HepG2 (cell line): Measurements from ENCODE around the gene ZDHHC11. TPM values are rescaled to one million over a fixed set of nuclear protein-coding genes. Genes with fewer than 3 reads are reported as not detected.
"Not testable (repeated sequence)": the region's sequence is repeated elsewhere in the genome, so short reads cannot be mapped to it uniquely, and the experiment has no call there.

Source experiments
- ATAC-seq: fragments of 200-7000 bp; cut with Tn5 transposase; 3 replicates; pipeline ENCODE4 v1.9.1; 2020; ENCODE audit warnings: mild to moderate bottlenecking, moderate library complexity
- BruUV-seq: library from RNA; stranded (reverse); fragments of 400-500 nt; replicated peaks from 2 replicates; lab custom pipeline; 2021; lab: Mats Ljungman, UMichigan
- CTCF ChIA-PET: fragments of 300-600 bp; formaldehyde crosslinking; extraction: SDS; loops from one replicate; lab custom pipeline; 2021; ENCODE audit warnings: low total read pairs, inconsistent platforms, low intra/inter-chr PET ratio; lab: Yijun Ruan, JAX
- POLR2A ChIA-PET: fragments of 350-600 bp; sonication (Branson Sonifier 250); formaldehyde crosslinking; loops from one replicate; lab custom pipeline; 2020; ENCODE audit warnings: antibody characterized with exemption, inconsistent platforms; lab: Yijun Ruan, JAX
- DNase-seq: peaks from one replicate; pipeline ENCODE4 v3.0.0-alpha.2; 2015; ENCODE audit warnings: low spot score
- FAIRE-seq: peaks from 3 replicates; lab custom pipeline; 2011; peaks lifted over from hg19 to GRCh38; lab: Jason Lieb, UNC
- H2AFZ ChIP-seq: one replicate; pipeline ENCODE4 v1.6.1; 2011; ENCODE audit warnings: low read length, inconsistent platforms
- H3K27ac ChIP-seq: fragments of 300-600 bp; 3 replicates; pipeline ENCODE4 v1.8.0; 2011; ENCODE audit warnings: mixed run types, mild to moderate bottlenecking, mixed read lengths, low read length, inconsistent platforms; ENCODE audit not compliant: insufficient read depth; ENCODE audit errors: extremely low read length
- H3K27me3 ChIP-seq, 2 experiments: fragments of 200-600 bp in 1 of 2; 2 replicates in 1 of 2; 3 replicates in 1 of 2; pipeline versions ENCODE4 v1.6.0 to v1.8.0; 2011; ENCODE audit warnings: low read length in 2 of 2, mild to moderate bottlenecking in 2 of 2, moderate library complexity in 2 of 2, inconsistent platforms in 1 of 2; ENCODE audit not compliant: insufficient read depth in 2 of 2, control insufficient read depth in 1 of 2
- H3K36me3 ChIP-seq, 2 experiments: fragments of 200-600 bp in 1 of 2; replicated peaks in 1 of 2; 2 replicates in 1 of 2; 3 replicates in 1 of 2; pipeline versions ENCODE4 v1.5.1 to v1.8.0; 2011; ENCODE audit warnings: low read length in 2 of 2, inconsistent platforms in 1 of 2; ENCODE audit not compliant: insufficient read depth in 2 of 2, control insufficient read depth in 1 of 2
- H3K4me1 ChIP-seq: 2 replicates; pipeline ENCODE4 v1.5.1; 2012; ENCODE audit warnings: low read length, inconsistent platforms; ENCODE audit not compliant: insufficient read depth
- H3K4me2 ChIP-seq: 2 replicates; pipeline ENCODE4 v1.6.0; 2011; ENCODE audit warnings: low read depth, low read length, inconsistent platforms
- H3K4me3 ChIP-seq, 3 experiments: fragments of 200-600 bp in 1 of 3; sonication (generic), shearing (Covaris generic) in 1 of 3; replicated peaks in 1 of 3; 2 replicates each; pipeline ENCODE4 v1.5.1; 2011 to 2016; ENCODE audit warnings: low read length in 3 of 3, inconsistent platforms in 2 of 3, low read depth in 2 of 3, mild to moderate bottlenecking in 2 of 3, control low read depth in 1 of 3, mixed read lengths in 1 of 3; ENCODE audit not compliant: insufficient read depth in 1 of 3
- H3K79me2 ChIP-seq: one replicate; pipeline ENCODE4 v1.6.1; 2011; ENCODE audit warnings: low read length, inconsistent platforms; ENCODE audit not compliant: insufficient read depth
- H3K9ac ChIP-seq: 2 replicates; pipeline ENCODE4 v1.6.0; 2011; ENCODE audit warnings: mild to moderate bottlenecking, low read depth, low read length, inconsistent platforms; ENCODE audit not compliant: insufficient read depth
- H3K9me3 ChIP-seq: 2 replicates; pipeline ENCODE4 v1.5.1; 2012; ENCODE audit warnings: mild to moderate bottlenecking, low read length
- H4K20me1 ChIP-seq: 2 replicates; pipeline ENCODE4 v1.6.0; 2011; ENCODE audit warnings: inconsistent platforms, mild to moderate bottlenecking, low read length, moderate library complexity; ENCODE audit not compliant: insufficient read depth
- STAG1 ChIP-seq: sonication (generic); formaldehyde crosslinking; IDR thresholded peaks from 2 replicates; pipeline ENCODE4 v1.4.0; 2020; ENCODE audit warnings: missing genetic modification reagents
- ZNF768 ChIP-seq: sonication (generic); formaldehyde crosslinking; IDR thresholded peaks from 2 replicates; pipeline ENCODE4 v1.4.0; 2020; ENCODE audit warnings: missing genetic modification reagents
- WGBS: methylation state at CpG from one replicate; pipeline ENCODE4 v1.1.6; 2017; ENCODE audit warnings: low lambda C conversion rate; 5-methylcytosine and 5-hydroxymethylcytosine counted together
- in situ Hi-C: cut with HindIII; loops from 2 replicates; pipeline ENCODE4 v1.10.0; 2017; ENCODE audit warnings: low pct_unique_long_range_greater_than_20kb; ENCODE audit not compliant: extremely low pct_ligation_motif_present
- intact Hi-C: fragments of 100-400 bp; cut with micrococcal nuclease; formaldehyde crosslinking; loops from one replicate; pipeline ENCODE4 v1.10.0; 2022; ENCODE audit not compliant: unreplicated experiment
- polyA plus RNA-seq, 8 experiments: library from polyadenylated mRNA; depleted of rRNA in 3 of 8; stranded (reverse) in 7 of 8; unstranded in 1 of 8; fragments of >200 nt; fragmentation: Illumina TruSeq in 4 of 8; extraction: Trizol in 4 of 8; gene quantifications; 2 replicates each; pipeline versions ENCODE4 v1.2.1 to v1.2.3, GENCODE V29; 2011 to 2016; ENCODE audit warnings: low read depth in 4 of 8, missing spikeins in 1 of 8, mixed read lengths in 1 of 8; ENCODE audit not compliant: insufficient read depth in 1 of 8
- total RNA-seq, 5 experiments: library from RNA; depleted of rRNA; stranded (reverse); fragments of >200 nt; fragmentation: Illumina TruSeq; extraction: Trizol; gene quantifications; 2 replicates each; pipeline ENCODE4 v1.2.3, GENCODE V29; 2016; ENCODE audit warnings: low read depth in 1 of 5
- TF ChIP-seq, protein P1 (sequence below): sonication (generic); formaldehyde crosslinking; IDR thresholded peaks from 2 replicates; pipeline ENCODE4 v1.5.0; 2020; ENCODE audit warnings: mild to moderate bottlenecking, missing genetic modification reagents, moderate library complexity

Gene ZDHHC11
- total and polyA plus RNA-seq, 2 of the 13 experiments (the other 11 are each of a cell fraction or from before 2014, with no cell fraction given), result 2.1 to 4.0 TPM

DNA sequence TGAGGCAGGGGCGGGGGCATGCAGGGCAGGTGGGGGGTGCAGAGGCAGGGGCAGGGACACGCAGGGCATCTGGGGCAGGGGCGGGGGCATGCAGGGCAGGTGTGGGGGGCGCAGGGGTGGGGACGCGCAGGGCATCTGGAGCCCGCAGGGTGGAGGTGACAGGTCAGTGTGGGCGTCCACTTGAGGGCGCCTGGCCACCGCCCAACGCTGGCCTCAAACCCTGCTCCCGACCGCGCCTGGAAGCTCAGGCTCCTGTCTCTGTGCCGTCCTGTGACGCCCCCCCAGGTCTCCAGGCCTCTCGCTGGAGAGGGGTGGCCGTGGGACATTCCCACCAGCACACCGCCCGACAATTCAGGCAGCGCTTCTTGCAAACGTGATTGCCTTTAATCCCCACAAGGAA is 6.9 kb downstream of the ZDHHC11 start:
- CTCF ChIA-PET, FAIRE-seq, H3K27ac ChIP-seq, H4K20me1 ChIP-seq, BruUV-seq, H3K9me3 ChIP-seq, H3K79me2 ChIP-seq, H3K9ac ChIP-seq, H3K4me3 ChIP-seq, intact Hi-C loops, H3K4me1 ChIP-seq, POLR2A ChIA-PET, H2AFZ ChIP-seq, H3K27me3 ChIP-seq, H3K4me2 ChIP-seq, H3K36me3 ChIP-seq, DNase-seq: not testable (repeated sequence)
- ATAC-seq, result peak; percentile 44
- in situ Hi-C loops, result loop anchor here (5.0 kb wide), 1 partner anchor 97 kb away; no protein-coding TSS in a partner anchor
- TF ChIP-seq, protein P1, sequence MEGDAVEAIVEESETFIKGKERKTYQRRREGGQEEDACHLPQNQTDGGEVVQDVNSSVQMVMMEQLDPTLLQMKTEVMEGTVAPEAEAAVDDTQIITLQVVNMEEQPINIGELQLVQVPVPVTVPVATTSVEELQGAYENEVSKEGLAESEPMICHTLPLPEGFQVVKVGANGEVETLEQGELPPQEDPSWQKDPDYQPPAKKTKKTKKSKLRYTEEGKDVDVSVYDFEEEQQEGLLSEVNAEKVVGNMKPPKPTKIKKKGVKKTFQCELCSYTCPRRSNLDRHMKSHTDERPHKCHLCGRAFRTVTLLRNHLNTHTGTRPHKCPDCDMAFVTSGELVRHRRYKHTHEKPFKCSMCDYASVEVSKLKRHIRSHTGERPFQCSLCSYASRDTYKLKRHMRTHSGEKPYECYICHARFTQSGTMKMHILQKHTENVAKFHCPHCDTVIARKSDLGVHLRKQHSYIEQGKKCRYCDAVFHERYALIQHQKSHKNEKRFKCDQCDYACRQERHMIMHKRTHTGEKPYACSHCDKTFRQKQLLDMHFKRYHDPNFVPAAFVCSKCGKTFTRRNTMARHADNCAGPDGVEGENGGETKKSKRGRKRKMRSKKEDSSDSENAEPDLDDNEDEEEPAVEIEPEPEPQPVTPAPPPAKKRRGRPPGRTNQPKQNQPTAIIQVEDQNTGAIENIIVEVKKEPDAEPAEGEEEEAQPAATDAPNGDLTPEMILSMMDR (CRISPR knock-in tag), result peak; percentile 34
- TF ChIP-seq STAG1 (CRISPR knock-in tag) (peak; percentile 62), ZNF768 (peak; percentile 12; the same call in 1 of the 2 replicates)
- 56% methylated on average over 19 of the region's 22 CpGs for WGBS

DNA sequence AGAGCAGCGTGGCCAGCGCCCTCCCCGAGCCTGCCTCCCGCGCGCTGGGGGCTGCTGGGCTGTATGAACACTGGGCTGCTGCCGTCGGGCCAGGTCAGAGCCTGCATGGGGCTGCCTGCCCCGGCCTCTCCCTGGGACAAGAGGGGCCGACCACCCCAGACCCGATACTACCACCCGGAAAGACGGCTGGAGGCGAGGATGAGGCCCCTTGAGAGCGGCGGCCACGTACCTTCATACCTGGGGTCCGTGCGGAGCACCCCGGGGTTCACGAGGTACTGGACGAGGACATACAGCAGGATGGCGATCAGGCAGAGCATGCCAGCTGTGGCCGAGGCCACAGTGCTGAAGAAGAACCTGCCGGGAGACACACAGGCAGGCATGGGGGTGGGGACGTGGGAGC is 7.4 kb downstream of the ZDHHC11 start:
- H4K20me1 ChIP-seq, H3K4me2 ChIP-seq, H3K9me3 ChIP-seq, H3K36me3 ChIP-seq, intact Hi-C loops, H3K27ac ChIP-seq, DNase-seq, FAIRE-seq, ATAC-seq, H3K27me3 ChIP-seq, H2AFZ ChIP-seq, CTCF ChIA-PET, H3K9ac ChIP-seq, POLR2A ChIA-PET, BruUV-seq, H3K79me2 ChIP-seq, H3K4me1 ChIP-seq, H3K4me3 ChIP-seq: not testable (repeated sequence)
- WGBS, result 63% methylated on average over 16 of the region's 26 CpGs
- in situ Hi-C loops, result loop anchor here (5.0 kb wide), 1 partner anchor 96 kb away; no protein-coding TSS in a partner anchor

DNA sequence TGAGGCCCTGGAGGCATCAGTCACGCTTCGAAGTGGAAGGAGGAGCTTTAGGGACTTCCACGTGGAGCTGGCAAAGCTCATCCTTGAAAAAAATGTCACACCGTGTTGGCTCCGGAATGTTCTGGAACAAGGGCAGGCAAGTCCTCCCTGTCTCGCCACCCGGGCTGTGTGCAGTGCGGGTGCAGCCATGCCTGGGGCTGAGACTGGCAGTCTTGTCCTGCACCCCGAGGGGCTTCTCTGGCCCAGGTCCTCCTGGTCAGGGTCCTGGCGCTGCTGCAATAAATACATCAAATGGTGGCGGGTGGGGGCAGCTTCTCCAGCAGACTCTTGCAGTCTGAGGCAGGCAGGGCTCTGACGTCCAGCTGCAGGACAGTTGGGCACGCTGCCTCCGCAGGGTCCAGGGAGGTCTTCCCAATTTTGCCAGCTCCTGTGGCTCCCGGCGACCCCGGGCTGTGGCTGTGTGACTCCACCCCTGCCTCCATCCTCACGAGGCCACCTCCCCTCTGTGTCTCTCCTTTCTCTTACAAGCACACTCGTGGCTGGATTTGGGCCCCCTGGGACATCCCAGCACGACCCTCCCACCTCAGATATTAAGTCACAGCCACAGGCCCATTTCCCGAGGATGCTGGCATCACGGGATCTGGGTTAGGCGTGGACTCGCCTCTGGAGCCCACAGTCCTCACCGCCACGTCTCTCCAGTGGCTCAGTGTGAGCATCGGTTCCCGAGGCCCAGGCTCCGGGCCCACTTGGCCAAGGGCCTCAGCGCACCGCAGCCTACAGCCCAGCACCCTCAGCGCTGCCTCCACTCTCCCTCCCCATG is 8.2 kb downstream of the ZDHHC11 start:
- ATAC-seq, H3K36me3 ChIP-seq, intact Hi-C loops, H2AFZ ChIP-seq, H3K4me3 ChIP-seq, H3K4me1 ChIP-seq, FAIRE-seq, POLR2A ChIA-PET, H3K27me3 ChIP-seq, H3K9me3 ChIP-seq, DNase-seq, BruUV-seq, H4K20me1 ChIP-seq, H3K27ac ChIP-seq, H3K9ac ChIP-seq, H3K4me2 ChIP-seq, CTCF ChIA-PET, H3K79me2 ChIP-seq: not testable (repeated sequence)
- WGBS, result 71% methylated on average over 21 of the region's 32 CpGs
- in situ Hi-C loops, result loop anchor here (5.0 kb wide), 1 partner anchor 95 kb away; no protein-coding TSS in a partner anchor
